Measurements from ENCODE around the gene LRGUK. TPM values are rescaled to one million over a fixed set of nuclear protein-coding genes. Genes with fewer than 3 reads are reported as not detected.
"Not testable (repeated sequence)": the region's sequence is repeated elsewhere in the genome, so short reads cannot be mapped to it uniquely, and the experiment has no call there.

LRGUK gene
- total RNA-seq, 1 donor from 2014 or later = 0.20 TPM

- intact Hi-C loops (cut with micrococcal nuclease) = no loop called here
These were observed 93.1 kb downstream of the LRGUK start for GRCh38 chr7:134220236-134220635.

- intact Hi-C loops (cut with micrococcal nuclease) = not testable (repeated sequence)
These were observed 104.2 kb downstream of the LRGUK start for GRCh38 chr7:134231296-134231695.

- intact Hi-C loops (cut with micrococcal nuclease) = no loop called here
These were observed 107.1 kb downstream of the LRGUK start for GRCh38 chr7:134234216-134234615.

- intact Hi-C loops (cut with micrococcal nuclease) = no loop called here
These were observed 118.1 kb downstream of the LRGUK start for GRCh38 chr7:134245253-134245652.

- intact Hi-C loops (cut with micrococcal nuclease) = no loop called here
These were observed 119.2 kb downstream of the LRGUK start for GRCh38 chr7:134246347-134246746.

- intact Hi-C loops (cut with micrococcal nuclease) = no loop called here
These were observed 119.6 kb downstream of the LRGUK start for GRCh38 chr7:134246761-134247160.

GRCh38 chr7:134248196-134248595 is 121.1 kb downstream of the LRGUK start:
- intact Hi-C loops (cut with micrococcal nuclease) = no loop called here

DNA sequence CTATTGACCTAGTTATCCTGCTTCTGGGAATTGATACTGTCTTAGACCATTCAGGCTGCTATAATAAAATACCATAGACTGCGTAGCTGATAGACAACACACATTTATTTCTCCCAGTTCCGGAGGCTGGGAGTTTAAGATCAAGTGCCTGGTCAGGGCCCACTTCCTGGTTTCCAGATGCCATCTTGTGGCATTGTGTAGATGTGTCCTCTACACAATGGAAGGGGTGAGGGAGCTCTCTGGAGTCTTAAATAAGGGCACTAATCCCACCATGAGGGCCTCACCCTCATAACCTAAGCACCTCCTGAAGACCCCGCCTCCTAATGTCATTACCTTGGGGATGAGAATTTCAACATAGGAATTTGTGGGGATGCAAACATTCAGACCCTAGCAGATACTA is 127.2 kb downstream of the LRGUK start:
- intact Hi-C loops (cut with micrococcal nuclease) = no loop called here

GRCh38 chr7:134255814-134256213 is 128.7 kb downstream of the LRGUK start:
- intact Hi-C loops (cut with micrococcal nuclease) = no loop called here

GRCh38 chr7:134262322-134262721 is 135.2 kb downstream of the LRGUK start:
- intact Hi-C loops (cut with micrococcal nuclease) = no loop called here

- intact Hi-C loops (cut with micrococcal nuclease) = no loop called here
These were observed 149.8 kb downstream of the LRGUK start for GRCh38 chr7:134276951-134277350.

GRCh38 chr7:134278502-134279153 is 151.5 kb downstream of the LRGUK start:
- intact Hi-C loops (cut with micrococcal nuclease) = no loop called here

DNA sequence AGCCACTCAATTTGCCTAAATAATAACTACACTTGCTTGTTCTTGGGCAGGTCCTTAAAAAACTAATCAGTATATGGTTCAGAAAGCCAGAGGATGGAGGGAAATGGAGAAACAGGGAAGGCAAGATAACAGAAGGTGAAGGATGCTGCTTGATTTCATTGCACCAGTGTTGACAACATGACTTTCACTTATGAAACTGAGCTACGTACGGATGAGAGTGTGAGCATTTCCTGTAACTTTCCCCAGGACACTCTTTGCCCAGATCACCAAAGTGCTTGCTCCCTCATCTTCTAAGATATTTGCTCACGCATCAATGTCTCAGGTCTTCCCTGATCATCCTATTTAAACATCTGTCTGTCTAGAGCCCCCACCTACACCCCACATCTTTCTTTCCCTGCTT is 152.2 kb downstream of the LRGUK start:
- intact Hi-C loops (cut with micrococcal nuclease) = no loop called here

- intact Hi-C loops (cut with micrococcal nuclease) = no loop called here
These were observed 152.8 kb downstream of the LRGUK start for GRCh38 chr7:134279898-134280297.

DNA sequence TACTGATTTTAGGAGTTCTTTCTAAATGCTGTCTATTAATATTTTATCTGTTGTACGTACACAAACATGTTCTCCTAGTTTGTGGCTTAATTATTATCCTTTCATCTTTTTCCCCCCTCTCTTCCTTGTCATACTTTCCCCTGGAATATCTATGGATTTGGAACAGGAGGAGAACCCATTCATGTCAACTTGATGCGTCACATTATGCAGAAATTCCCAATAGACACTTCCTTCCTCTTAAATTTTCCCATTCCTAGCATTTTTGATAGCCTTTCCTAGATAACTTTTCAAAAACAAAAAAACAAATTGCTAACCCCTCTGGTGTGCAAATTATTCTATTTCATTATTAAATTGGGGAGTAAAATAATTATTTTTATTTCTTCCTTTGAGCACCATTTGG is 153.4 kb downstream of the LRGUK start:
- intact Hi-C loops (cut with micrococcal nuclease) = no loop called here

DNA sequence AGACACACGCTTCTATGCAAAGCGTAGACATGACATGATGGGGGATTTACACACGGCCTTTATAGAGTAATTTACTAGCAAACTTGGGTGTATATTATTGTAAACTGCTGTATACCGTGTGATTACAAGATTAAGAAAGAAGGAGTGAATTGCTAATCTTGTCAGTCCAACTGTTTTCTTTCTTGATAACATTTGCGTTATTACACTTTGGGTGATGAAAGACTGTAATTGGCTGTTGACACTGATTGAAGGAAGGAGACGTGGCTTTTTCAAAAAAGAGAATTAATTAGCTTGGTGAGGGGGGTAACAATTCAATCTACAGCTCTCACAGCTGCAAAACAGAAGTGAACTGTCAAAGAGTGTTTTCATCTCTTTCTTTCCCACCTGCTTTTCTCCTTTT is 156.9 kb downstream of the LRGUK start:
- intact Hi-C loops (cut with micrococcal nuclease) = no loop called here

DNA sequence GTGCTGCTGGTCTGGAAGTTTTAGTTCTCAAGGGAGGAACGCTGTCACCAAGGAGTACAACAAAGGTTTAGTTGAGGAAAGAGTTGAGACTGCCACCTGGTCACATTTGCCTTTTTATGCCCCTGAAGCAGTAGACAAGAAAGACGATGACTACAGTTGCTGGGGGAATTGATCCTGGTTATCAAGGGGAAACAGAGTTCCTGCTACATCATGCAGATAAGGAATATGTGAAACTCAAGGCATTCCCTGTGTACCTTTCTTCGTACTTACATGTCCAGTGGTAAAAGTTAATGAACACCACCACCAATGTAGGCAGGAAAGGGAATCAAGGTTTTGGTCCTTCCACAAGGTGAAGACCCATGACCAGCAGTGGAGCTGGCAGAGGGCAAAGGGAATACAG is 157.8 kb downstream of the LRGUK start:
- intact Hi-C loops (cut with micrococcal nuclease) = no loop called here

DNA sequence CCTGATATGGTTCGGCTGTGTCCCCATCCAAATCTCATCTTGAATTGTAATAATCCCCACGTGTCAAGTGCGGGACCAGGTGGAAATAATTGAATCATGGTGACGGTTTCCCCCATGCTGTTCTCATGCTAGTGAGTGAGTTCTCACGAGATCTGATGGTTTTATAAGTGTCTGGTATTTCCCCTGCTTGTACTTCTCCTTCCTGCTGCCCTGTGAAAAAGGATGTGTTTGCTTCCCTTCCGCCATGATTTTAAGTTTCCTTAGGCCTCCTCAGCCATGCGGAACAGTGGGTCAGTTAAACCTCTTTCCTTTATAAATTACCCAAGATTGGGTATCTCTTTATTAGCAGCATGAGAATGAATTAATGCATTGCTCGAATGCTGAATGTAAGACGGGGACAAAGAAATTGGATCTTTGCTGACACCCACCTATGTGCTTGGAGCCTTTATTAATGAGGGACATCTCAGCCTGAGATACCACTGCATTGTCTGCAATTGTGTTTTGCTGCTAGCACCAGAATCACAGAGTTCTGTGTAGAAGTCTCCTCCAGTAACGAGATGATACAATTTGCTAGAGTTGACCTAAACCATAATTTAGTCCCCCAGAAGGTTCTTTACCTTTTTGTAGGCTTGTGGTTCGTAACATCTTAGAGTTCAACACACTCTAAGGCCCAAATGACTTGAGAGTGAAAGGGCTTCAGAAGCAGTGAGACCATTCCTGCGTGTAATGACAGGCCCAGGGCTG is 160.9 kb downstream of the LRGUK start:
- intact Hi-C loops (cut with micrococcal nuclease) = no loop called here

DNA sequence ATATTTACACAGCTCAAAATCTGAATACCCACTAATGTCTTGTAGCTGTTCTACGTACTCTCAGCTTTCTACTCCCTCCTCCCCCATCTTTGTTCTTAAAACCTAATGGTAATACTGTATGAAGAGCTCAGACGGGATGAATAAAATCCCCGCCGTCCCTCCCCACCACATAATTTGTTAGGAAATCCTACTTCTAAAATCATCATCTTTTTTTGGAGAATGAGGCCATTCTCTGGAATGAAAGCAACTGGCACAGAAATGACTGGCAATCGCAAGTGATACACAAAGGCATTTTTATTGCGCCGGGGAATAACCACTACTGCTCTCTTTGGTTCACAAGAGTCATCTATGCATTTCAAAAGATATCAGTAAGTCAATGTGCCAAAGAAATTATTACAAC is 162.3 kb downstream of the LRGUK start:
- intact Hi-C loops (cut with micrococcal nuclease) = no loop called here

DNA sequence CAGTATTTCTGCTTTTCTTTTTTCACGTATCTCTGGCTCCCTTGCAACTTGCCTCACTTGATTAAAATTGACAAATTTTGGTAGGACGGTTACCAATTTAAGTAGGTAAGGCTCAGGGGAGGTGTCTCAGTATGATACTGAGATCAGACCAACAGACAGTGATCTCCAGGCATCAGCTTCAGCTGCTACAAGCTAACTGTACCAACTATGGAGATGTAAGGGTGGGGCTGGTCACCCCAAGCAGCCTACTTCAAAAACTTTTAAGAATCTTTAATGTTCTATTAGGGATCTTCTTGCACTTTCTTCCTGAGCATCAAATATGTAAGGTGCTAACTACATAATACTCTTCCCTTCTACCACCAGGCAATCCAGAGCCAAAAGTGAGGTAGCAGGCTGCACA is 162.7 kb downstream of the LRGUK start:
- intact Hi-C loops (cut with micrococcal nuclease) = no loop called here

DNA sequence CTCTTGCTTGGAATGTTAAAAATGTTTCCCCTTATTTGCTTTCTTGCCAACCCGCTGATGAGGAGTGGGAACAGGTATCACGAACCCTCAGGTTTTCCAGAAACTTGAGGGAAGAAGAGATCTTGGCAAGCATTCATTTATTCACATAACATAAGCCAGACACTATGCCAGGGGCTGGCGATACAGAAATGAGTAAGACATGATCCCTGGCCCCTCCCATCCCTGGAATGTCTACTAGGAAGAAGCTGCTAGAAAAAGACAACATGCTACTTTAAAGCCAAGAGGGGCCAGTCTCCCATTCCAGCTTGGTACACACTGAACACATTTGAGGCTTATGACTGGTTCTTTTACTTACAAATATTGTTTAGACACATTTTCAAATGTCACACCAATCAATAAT is 163.1 kb downstream of the LRGUK start:
- intact Hi-C loops (cut with micrococcal nuclease) = no loop called here

GRCh38 chr7:134293002-134293740 is 166.0 kb downstream of the LRGUK start:
- intact Hi-C loops (cut with micrococcal nuclease) = no loop called here
